Measurements from ENCODE around the gene CDON.

CDON gene

DNA sequence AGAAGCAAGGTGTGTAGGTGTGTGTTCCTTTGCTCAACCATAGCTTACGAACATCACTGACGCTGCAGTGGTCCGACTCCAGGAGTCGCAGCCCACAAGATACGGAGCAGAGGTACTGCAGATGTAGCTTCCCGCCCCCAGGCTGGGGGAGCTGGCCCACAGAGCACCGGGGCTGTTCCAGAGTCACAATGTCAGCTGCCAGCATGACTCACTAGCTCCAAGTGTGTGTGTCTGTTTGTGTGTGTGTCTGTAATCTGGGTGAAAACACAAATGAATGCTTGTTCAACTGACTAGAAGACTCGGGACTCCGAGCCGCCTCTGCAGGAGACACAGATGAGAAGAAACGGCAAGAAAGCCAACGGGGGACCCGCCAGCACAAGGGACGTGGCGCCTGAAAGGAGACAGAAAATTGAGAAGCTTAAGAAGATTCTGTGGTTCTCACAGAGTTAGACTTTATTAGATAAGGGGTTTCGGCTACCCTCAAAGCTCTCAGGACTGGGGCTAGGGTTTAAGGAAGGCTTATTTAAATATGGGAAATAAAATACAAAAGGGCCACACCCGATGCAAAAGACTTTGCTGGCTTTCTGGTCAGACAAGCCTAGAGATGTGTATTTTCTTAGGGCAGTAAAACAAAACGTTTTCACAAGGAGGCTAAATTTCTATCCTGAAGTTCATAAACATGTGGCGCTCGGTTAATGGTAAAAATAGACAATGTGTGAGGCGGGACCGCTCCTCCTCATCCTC, 106.1 kb downstream of the CDON start:
- no peak for DNase-seq (ENCODE audit: low read depth)

DNA sequence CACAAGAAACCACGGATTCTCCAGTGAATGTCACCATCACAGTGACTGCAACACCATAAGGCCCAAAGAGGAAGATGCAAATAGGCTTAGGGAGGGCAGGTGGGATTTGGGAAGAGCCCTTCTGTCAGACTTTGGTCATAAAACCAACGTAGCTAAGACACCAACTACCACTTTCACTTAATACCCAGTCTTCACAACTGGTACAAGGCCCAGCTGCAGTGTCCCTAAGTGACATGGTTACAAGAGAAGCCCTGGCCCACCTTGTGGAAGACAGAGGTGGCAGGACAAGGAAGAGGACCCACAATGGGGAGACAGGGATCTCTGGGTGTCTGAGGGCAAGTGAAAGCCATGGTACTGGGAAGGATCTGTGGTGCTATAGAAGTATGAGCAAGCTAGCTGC, 106.8 kb downstream of the CDON start:
- no peak for DNase-seq (ENCODE audit: low read depth)

DNA sequence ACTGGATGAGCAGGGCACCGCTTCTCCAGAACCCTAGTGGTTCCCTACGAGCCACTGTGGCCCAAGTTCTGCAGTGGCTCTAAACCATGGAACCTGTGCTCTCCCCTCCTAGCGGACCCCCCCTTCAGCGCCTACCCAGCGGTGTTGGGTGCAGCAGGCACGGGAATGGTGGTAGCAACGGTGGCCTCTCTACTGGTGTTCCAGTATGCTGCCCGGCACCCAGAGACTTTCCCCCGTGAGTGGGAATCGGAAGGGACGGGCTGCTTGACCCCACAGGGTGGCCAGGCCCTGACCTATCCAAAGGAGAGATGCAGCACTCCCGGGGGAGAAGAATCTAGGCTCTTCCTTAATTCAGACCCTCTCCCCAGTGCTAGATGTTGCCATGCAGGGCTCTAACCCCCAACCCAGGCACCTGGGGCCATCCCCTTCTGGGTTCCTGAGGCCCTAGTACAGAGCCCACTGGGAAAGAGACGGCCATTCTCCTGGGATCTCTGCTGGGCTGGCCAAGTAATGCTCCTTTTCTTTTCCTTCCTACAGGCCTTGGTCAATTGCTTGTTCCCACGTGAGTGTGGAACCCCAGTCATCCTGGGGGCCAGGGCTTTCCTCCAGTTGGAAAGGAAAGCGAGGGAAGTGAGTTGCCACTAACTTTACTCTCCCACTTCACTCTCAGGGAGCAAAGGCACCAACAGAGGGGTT, 107.6 kb downstream of the CDON start:
- DNase-seq (ENCODE audit: low read depth) = no peak

DNA sequence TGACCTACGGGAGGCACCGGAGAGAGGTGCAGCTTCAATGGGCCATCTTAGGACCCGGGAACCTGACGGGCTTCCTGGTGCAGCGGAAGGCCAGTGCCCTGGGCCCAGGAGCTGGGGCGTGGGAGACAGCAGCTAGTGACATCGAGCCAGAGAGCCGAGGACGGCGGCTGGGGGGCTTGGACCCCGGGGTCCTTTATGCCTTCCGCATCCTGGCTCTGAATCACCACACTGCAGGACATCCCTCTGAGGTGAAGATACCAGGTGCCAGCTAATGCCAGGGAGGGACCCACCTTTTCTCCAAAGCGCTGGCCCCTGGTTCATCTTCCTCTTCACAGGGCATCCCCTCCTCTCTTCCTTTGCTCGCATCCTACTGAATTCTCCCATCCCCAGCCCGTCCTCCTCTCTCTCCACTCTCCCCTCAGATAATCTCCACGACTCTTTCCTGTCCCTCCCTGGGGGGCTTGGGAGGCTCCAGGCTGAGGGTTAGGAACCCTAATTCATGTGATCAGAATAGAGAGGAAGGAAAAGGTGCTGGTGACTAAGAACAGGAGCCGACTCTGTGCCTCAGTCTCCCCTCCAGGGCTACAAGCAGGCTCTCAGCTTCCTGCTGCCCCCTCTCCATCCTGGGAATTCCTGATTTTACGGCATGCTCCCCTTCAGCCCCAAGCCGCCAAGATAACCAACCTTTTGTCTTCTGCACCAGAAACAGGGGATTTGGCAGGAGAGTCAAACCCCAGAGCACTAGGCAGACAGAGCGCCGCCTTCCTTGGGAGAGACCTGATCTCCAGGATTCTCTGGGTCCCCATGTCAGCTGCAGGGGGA, 108.3 kb downstream of the CDON start:
- DNase-seq (ENCODE audit: low read depth) = no peak

DNA sequence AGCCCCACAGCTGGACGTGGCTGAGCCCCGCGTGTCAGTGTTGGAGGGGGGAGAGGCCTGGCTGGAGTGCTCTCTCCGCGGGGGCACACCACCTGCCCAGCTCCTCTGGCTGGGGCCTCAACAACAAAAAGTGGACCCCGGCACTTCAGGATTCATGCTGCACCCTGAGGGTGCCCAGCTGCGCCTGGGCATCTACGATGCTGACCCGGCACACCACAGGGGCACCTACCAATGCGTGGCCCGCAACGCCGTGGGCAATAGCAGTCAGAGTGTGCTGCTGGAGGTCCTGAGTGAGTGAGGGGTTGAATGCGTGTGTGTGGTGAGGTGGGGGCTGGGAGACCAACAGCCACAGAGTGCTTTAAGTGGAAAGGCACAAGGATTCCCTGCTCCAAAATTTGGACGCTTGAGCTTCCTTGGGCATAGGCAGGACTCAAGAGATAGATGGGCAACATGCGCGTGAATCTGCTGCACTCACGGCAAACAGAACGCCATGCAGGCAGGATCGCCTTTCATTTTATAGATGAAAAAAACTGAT, 109.2 kb downstream of the CDON start:
- DNase-seq (ENCODE audit: low read depth) = no peak

DNA sequence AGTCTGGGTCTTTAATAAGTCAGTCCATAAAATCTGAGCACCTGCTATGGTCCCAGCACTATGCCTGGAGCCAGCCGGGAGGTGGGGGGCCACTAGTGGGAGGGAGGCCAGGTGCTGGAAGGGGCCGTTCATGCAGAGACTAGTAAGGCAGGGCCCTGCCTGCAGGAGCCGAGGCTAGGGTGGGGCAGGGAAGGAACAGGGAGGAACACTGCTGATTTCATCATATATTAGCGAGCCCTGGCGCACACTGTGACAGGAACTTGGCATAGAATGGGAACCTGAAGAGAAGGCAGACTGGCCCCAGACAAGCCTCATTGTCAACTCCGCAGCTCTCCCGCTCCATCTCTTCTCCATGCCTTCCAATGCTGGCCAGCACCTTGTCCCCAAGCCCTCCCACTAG, 109.7 kb downstream of the CDON start:
- no peak for DNase-seq (ENCODE audit: low read depth)

DNA sequence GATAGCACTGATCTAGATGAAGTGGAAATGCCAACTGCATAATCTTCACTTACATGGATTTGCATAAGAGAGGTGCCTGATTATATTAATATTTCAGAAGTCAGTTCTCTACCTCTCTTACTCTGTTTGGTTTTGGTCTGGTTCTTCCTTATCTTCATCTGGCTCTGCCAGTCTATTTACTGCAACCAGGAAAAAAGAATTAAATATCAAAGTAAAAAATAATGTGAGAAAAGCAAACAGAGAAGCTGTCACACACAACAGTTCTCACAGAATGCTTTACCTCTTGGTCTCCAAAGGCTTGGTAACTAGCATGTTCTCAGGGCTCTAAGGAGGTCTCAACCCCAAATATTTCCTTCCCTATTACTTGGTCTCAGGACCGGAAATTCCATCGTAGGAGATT, 110.1 kb downstream of the CDON start:
- no peak for DNase-seq (ENCODE audit: low read depth)

DNA sequence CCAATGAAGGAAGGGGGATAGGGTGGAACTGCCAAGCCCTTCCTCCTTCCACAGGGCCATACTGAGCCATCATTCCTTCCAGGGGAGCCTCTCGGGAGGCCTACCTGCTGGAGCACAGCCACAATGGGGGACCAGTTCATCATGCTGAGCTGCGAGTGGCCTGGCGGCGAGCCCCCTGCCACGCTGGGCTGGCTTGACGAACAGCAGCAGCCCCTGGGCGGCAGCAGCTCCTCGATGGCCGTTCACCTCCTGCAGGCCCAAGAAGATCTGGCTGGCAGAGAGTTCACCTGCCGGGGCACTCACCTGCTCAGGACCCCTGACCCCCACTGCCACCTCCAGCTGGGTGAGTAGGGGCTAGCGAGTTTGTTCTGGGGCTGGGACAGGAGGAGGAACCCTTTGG, 110.9 kb downstream of the CDON start:
- DNase-seq (ENCODE audit: low read depth) = no peak

DNA sequence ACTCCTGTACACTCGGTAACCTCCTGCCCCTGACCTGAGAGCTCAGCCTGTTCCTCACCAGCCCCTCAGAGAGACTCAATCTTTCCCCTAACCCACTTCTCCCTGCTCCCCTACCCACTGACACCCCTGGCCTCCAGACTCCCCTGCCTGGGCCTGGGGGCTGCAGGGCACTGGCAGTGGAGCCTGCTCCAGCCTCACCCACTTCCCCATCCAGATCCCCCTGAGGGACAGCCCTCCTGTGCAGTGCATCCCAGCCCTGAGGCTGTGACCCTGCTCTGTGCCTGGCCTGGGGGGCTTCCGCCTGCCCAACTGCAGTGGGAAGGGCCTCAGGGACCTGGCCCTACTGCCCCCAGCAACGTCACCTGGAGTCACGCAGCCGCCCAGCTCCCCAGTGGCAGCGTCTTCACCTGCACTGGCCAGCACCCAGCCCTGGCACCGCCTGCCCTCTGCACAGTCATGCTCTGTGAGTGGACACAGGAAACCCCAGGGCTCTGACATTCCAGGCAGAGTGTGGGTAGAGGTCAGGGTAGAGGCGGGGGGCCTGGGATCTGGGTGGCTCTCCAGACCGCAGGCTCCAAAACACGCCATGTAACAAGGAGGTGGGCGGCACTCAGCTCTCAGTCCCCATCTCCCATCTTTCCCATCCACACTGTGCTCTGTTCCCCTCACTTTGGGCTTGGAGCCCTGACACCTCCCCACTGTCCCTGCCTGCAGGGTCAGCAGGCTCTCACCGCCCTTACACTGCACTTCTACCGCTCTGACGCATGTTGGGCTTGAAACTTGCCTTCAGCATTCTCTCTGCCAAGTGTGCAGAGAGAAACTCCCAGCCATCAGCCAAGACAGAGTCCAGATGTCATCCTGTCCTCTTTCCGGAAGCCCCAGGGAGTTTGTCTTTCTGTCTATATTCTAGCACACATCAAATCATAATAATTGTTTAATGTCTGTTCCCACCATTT, 111.7 kb downstream of the CDON start:
- DNase-seq (ENCODE audit: low read depth) = no peak

DNA sequence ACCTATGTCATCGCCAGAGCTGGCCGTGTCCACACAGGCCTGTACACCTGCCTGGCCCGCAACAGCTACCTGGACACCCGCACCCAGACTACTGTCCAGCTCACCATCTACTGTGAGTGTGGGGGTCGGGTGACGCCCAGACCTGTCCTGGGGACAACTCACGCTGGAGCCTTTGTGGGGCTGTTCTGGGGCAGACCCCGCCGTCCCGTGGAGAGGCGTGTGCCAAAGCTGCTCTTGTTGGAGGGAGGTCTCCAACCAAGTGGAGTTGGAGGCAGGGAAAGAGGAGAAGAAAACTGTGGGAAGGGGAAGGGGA, 112.5 kb downstream of the CDON start:
- DNase-seq (ENCODE audit: low read depth) = no peak

DNA sequence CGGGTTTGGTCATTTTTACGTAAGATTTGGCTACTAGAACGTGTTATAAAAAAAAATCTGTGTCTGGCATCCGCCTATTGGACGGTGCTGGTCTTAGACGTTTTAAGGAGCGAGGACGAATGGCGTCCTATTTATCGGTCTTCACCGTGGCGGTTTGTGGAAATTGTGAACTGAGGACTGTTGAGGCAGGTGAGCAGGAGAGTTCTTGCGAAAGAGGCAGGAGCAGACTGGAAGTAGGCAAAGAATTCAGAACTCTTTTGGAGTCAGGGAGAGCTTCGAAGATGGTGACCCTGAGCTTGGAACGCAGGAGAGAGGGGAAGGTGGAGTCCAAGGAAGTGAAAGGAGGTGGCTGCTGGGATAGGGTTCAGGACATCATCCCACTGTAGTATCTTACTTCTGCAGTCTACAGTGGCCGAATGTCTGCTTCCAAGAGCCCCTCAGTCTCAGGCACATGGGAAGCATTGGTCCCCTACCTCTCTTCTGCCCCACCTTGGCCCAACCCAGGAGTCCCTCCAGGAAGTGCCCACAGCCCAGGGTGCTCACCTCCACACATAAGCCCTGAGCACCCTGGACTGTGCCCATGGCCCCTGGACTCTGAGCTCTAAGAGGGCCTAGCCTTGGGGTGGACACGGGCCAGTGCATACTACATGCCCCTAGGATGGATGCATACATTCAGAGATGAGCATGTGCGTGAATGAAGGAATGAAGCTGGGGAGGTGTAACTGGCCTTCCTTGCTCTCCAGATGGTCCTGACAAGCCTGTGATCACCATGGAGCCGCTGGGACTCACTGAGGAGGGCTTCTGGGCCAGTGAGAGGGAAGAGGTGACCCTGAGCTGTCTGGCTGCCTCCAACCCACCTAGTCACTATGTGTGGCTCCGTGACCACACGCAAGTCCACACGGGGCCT, 113.1 kb downstream of the CDON start:
- DNase-seq (ENCODE audit: low read depth) = no peak

DNA sequence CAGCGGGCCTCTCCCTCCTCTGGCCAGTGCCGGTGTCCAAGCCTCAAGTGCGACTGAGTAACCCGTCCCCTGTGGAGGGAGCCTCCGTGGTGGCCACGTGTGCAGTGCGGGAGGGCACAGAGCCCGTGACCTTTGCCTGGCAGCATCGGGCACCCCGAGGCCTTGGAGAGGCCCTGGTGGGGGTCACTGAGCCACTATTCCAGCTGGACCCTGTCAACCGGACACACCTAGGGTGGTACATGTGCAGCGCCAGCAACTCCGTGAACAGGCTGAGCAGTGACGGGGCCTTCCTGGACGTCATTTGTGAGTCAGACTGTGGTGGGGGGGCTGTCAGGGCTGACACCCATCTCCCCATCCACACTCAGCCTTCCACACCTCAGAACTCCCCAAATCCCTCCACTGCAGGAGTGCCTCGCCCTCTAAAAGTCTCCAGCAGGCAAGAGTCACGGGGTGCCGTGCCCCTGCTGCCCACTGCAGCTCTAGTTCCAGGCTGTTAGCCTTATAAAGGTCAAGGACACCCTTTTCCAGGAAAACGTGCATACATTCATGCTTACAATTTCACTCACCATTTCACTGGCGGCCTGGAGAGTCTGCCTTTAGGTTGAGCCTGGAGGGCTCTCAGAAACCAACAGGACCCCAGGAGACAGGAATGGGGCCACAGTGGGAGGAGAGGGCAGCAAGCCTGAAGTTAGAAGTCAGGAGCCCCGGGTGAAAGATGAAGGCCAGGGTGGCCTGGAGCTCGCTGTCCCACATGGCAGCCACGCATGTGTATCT, 114.2 kb downstream of the CDON start:
- DNase-seq (ENCODE audit: low read depth) = no peak

DNA sequence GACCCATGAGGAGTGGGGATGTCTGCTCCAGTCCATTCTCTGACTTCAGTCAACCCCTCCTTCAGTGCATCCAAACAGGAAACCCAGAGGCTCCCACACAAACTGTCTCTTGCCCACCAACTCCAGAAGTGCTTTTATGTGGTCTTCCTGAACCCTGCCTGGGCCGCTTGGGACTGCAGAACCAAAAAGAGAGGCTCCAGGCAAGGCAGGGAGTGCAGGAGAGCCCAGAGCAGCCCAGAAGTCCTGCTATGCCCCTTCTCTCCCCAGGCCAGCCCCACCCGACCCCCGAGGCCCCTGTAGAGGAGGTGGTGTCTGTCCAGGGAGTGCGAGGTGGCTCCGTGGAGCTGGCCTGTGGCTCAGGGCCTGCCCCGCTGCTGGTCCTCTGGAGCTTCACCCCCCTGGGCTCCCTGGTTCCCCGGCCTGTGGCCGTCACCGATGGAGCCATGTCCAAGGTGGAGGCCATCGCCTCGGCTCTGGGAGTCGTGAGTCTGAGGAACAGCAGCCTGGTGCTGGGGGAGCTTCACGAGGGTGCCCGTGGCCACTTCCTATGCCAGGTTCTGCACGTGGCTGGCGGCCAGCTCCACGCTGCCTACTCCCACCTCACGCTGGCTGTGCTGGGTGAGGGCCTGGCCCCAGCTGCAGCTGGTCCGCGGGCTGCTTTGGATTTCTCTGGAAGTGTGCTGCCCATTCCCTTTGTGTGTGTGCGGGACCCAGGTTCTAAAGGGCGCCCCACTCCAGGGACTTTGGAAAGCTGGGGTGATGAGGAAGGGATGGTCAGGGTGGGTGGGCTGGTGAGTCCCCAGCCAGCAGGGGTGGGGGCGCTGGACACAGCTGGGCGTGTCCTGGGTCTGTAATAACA, 115.0 kb downstream of the CDON start:
- no peak for DNase-seq (ENCODE audit: low read depth)

DNA sequence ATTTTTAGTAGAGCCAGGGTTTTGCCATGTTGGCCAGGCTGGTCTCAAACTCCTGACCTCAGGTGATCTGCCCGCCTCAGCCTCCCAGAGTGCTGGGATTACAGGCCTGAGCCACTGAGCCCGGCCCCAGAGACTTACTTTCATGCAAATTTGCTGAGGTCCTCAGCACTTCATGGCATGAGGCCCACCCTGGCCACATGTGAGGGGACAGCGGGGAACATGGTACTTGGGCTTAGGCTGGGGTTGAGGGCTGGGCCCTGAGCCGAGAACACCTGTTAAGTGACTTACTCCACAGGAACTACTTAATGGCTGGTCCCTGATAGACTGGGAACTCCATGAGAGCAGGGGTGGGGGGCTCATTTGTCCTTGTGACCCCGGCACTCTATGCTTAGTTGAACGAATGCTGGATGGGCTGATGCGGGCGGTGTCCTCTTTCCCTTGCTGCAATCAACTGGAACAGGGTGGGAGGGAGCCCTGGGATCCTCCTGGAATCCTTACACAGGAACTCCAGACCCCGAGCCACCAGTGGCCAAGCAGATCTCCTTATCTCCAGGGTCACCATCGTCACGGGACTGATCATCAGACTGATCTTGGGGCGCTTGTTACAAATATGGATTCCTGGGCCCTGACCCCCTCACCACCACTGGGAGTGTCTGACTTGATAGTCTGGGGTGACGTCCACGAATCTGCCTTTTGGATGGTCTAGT, 115.8 kb downstream of the CDON start:
- DNase-seq (ENCODE audit: low read depth) = no peak

DNA sequence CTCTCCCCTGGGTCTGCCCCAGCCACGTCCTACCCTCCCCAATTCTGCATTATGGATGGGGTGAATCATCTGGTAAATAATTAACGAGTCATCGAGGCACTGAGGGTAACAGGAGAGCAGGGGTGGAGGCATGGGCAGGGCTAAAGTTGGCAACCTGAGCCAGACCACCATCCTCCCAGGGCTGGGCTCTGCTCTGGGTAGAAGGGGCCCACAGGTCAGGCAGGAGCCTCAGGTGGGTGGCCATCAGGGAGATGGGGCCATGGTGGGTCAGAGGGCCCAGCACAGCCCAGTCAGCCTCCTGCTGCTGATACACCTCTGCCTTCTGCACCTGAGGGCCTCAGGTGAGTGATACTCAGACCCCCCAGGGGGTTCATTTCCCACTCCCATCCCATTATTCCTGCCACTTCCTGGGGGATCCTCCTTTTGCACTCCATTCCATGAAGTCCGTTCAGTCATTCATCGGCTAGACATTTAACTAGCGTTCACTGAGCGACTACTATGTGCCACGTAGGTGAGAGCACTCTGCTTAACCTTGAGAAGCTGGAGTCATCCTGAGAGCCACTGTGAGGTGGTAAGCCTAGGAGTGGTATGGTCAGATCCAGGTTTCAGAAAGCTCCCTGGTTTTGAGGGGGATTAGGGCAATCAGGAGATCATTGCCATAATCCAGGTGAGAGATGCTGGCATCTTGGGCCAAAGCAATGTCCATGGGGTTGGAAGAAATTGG, 116.7 kb downstream of the CDON start, which contains the start of gene VSIG10L2:
TSS of gene VSIG10L2 (plus strand) at position 248 of the 724 bp plus-strand sequence. CDS start at position 260, 12 bp downstream.
- DNase-seq (ENCODE audit: low read depth) = no peak

DNA sequence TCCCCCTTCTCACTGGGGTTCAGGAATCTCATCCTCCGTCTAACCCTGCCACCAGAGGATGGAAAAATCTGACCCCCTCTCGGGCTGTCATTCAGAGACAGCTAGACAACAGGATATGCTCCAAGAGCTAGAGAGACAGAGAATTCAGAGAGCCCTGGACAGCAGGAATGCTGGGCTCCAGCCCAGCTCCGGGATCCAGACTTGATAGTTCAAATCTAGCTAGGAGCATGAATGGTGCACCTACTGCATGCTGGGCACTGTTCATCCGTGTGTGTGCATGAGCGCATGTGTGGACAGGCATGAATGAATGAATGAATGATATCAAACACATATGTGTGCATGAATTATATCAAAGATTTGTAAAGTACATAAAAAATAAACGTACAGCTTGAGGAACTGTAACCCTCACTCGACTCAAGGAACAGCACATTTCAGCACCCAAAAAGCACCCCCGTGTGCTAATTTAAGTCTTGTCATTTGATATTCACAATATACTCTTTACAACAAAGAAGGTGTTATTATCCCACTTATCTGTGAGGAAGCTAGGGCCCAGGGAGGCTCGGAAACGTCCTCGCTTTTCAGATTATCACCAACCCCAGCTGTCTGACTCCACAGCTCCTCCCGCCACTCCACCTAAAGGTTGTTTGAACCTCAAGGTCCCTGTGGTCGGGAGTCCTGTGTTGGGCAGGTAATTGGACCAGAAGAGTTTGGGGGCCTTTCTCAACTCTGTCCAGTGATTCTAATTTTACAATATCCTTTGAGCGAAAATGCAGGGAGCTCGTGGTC, 117.5 kb downstream of the CDON start:
- DNase-seq (ENCODE audit: low read depth) = no peak
